NCI-H1694 (cell line): ENCODE measurements around the gene RUNX3.

ENCODE experiments used
- DNase-seq: peaks from one replicate; lab custom pipeline; 2025; lab: John Stamatoyannopoulos, UW

RUNX3 gene

GRCh38 chr1:24946861-24947658 is 17.0 kb upstream of the RUNX3 start:
- no peak for DNase-seq

- no peak for DNase-seq
These were observed 15.6 kb upstream of the RUNX3 start for GRCh38 chr1:24945354-24946326.

DNA sequence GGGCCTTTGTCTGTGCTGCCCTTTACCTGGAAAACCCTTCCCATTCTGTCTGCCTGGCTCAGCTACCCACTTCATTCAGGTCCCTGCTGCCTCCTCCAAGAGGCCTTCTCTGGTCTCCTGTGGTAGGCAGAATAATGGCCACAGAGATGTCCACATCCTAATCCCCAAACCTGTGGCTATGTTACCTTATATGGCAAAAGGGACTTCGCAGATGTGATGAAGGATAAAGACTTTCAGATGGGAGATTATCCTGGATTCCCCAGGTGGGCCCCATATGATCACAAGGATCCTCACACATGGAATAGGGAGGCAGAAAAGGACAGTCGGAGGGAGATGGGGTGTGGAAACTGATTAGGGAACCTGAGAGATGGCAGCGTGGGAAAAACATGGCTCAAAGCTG is 14.2 kb upstream of the RUNX3 start:
- no peak for DNase-seq

GRCh38 chr1:24942789-24943188 is 12.7 kb upstream of the RUNX3 start:
- no peak for DNase-seq

DNA sequence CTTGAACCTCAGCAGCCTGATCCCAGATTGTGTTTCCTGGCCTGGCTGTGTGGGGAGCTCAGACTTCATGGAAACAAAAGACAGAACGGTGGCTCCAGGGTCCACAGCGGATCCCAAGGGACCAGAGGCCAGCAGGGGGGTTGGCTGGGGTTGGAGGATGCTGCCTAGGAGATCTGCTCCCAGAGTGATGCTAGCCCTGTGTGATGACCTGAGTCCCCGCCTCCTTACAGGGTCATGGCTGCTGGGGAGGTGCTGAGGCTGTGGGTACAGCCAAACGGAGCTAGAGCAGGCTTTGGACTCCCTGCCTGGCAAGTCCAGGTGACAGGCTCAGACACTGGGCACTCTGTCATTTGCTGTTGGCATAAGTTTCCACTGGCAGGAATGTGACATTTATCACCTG is 11.5 kb upstream of the RUNX3 start:
- DNase-seq: no peak

GRCh38 chr1:24940231-24940630 is 10.2 kb upstream of the RUNX3 start:
- no peak for DNase-seq

DNA sequence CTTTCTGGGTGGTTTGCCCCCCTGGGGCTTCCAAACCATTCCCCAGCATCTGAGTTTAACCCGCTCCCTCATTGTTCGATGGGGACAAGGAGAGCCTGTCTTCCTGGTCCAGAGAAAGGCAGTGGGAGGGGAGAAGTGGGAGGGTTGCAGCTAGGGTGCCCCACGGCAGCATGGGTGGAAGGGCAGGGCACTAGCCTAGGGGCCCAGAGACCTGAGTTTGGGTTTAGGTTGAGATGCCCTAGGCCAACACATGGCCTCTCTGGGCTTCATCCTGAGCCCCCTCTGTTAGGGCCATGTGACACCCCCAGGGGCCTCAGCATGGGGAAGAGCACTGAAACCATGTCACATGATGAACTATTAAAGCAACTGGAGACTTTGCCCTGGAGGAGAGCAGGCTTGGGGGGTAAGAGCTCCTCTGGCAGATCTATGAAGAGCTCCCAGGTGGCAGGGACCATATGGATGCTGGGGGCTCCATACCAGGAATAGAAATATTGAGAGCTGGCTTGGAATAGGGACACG is 9.7 kb upstream of the RUNX3 start:
- no peak for DNase-seq

- DNase-seq: no peak
These were observed 9.1 kb upstream of the RUNX3 start for GRCh38 chr1:24939040-24939674.

- no peak for DNase-seq
These were observed 8.2 kb upstream of the RUNX3 start for GRCh38 chr1:24938276-24938675.

DNA sequence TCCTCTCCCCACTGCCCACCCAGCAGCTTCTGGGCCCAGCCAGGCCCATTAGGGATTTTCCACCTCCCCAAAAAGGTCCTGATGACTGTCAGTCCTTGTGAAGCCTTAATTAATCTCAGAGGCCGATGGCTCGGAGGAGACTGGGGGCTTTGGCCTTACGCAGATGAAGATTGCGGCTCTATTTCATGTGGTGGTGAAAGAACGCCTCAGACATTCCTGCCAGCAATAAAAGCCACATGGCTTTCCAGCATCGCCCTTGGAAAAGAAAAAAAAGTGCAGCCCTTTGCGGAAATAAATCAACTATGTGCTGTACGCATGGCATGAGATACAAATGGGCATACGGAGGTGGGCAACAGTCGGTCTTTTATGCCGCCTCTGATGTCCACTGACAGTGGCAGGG is 6.6 kb upstream of the RUNX3 start:
- no peak for DNase-seq

GRCh38 chr1:24935615-24936484 is 5.8 kb upstream of the RUNX3 start:
- DNase-seq: no peak

- DNase-seq: no peak
These were observed 5.1 kb upstream of the RUNX3 start for GRCh38 chr1:24935196-24935526.

- DNase-seq: no peak
These were observed 4.5 kb upstream of the RUNX3 start for GRCh38 chr1:24934310-24935195.

GRCh38 chr1:24933468-24933867 is 3.4 kb upstream of the RUNX3 start:
- DNase-seq: no peak

GRCh38 chr1:24932725-24933294 is 2.7 kb upstream of the RUNX3 start:
- DNase-seq: no peak

GRCh38 chr1:24932284-24932683 is 2.2 kb upstream of the RUNX3 start:
- DNase-seq: no peak

- no peak for DNase-seq
These were observed 1.6 kb upstream of the RUNX3 start for GRCh38 chr1:24931468-24932231.

DNA sequence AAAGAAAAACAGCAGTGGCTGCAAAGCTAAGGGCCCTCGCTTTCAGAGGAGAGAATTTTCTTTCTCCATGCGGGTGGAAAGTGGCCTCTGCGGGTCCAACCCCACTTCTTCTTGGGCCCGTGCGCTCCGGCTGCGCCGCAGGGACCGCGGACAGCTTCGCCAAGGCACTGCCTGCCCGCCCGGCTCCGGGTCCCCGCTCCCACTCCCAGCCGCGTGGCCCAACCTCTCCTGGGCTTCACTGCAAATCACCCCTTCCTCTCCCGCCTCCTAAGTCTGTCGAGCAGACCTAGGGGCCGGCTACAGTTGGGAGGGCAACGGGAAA is 1.0 kb upstream of the RUNX3 start:
- no peak for DNase-seq
